HG02763 (cell line): Measurements from ENCODE around the gene GH2.

Experiments
- ATAC-seq: cut with Tn5 transposase; IDR thresholded peaks from one replicate; pipeline ENCODE4 v1.9.1; 2021; ENCODE audit warnings: mild to moderate bottlenecking, moderate library complexity; ENCODE audit not compliant: unreplicated experiment

Gene GH2

GRCh38 chr17:63842540-63843386, 39.0 kb downstream of the GH2 start, which contains the start of gene SMARCD2:
TSS of gene SMARCD2 (minus strand) at chr17:63842685. CDS start at chr17:63842674, 11 bp downstream.
- ATAC-seq = peak; percentile 70

- ATAC-seq = peak; percentile 37
These were observed 39.6 kb downstream of the GH2 start for GRCh38 chr17:63842173-63842539.

GRCh38 chr17:63841350-63842172, 40.2 kb downstream of the GH2 start:
- ATAC-seq = no peak

GRCh38 chr17:63840591-63841349, 41.0 kb downstream of the GH2 start:
- no peak for ATAC-seq

- ATAC-seq = no peak
These were observed 43.0 kb downstream of the GH2 start for GRCh38 chr17:63838631-63839171.

- no peak for ATAC-seq
These were observed 43.7 kb downstream of the GH2 start for GRCh38 chr17:63837962-63838600.

GRCh38 chr17:63837480-63837879, 44.3 kb downstream of the GH2 start:
- ATAC-seq = no peak

GRCh38 chr17:63836811-63837210, 44.9 kb downstream of the GH2 start:
- no peak for ATAC-seq

GRCh38 chr17:63835167-63835720, 46.5 kb downstream of the GH2 start:
- no peak for ATAC-seq

GRCh38 chr17:63834431-63835166, 47.1 kb downstream of the GH2 start:
- ATAC-seq = no peak

GRCh38 chr17:63833741-63834373, 47.9 kb downstream of the GH2 start:
- ATAC-seq = no peak

GRCh38 chr17:63833026-63833740, 48.6 kb downstream of the GH2 start:
- no peak for ATAC-seq

GRCh38 chr17:63832455-63832854, 49.3 kb downstream of the GH2 start:
- no peak for ATAC-seq

GRCh38 chr17:63832014-63832413, 49.7 kb downstream of the GH2 start:
- no peak for ATAC-seq

GRCh38 chr17:63831505-63831904, 50.2 kb downstream of the GH2 start:
- ATAC-seq = no peak

GRCh38 chr17:63830904-63831491, 50.7 kb downstream of the GH2 start:
- no peak for ATAC-seq

GRCh38 chr17:63830278-63830677, 51.5 kb downstream of the GH2 start:
- ATAC-seq = no peak
